Posterior cingulate gyrus (tissue), 11 donors: ENCODE data around the gene CDK6.
"Not testable (repeated sequence)": the region's sequence is repeated elsewhere in the genome, so short reads cannot be mapped to it uniquely, and the experiment has no call there.

Experiments used
- DNase-seq, 10 donors: peaks; one replicate each; pipeline versions ENCODE4 v3.0.0 to v3.0.0-alpha.2; 2020 to 2021; ENCODE audit warnings: mixed read lengths in 3 of 10
- intact Hi-C: fragments of 100-400 bp; cut with DNase I; formaldehyde crosslinking; loops from one replicate; pipeline ENCODE4 v1.15.1; 2023

Gene CDK6

GRCh38 chr7:92836489-92836999 lies at the start of gene CDK6:
TSS of gene CDK6 (minus strand) at chr7:92836573. CDS start at chr7:92833323, 3,250 bp downstream.
- DNase-seq, result peak in 8 of 10 donors; percentile 11 to 82 (median 26)
- intact Hi-C loops, result loop anchor here (10.0 kb wide), 1 partner anchor 218 kb away; no protein-coding TSS in a partner anchor

- intact Hi-C loops, result not testable (repeated sequence)
Observed at GRCh38 chr7:92886039-92886438, 49.7 kb upstream of the CDK6 start.

GRCh38 chr7:92884218-92884617 lies 47.8 kb upstream of the CDK6 start:
- DNase-seq, result no peak
- intact Hi-C loops, result no loop called here

More at GRCh38 chr7:92886039-92886438, 49.7 kb upstream of the CDK6 start:
- not testable (repeated sequence) for DNase-seq

- intact Hi-C loops, result no loop called here
- DNase-seq, result no peak
Observed at GRCh38 chr7:92882760-92883159, 46.4 kb upstream of the CDK6 start.

GRCh38 chr7:92881091-92881485 lies 44.7 kb upstream of the CDK6 start:
- intact Hi-C loops, result loop anchor here (2.0 kb wide), 1 partner anchor 260 kb away; no protein-coding TSS in a partner anchor
- peak in 2 of 10 donors; percentile 54 to 67 for DNase-seq

GRCh38 chr7:92880212-92881090 lies 44.1 kb upstream of the CDK6 start:
- intact Hi-C loops, result loop anchor here (2.0 kb wide), 1 partner anchor 260 kb away; no protein-coding TSS in a partner anchor
- DNase-seq, result peak in 2 of 10 donors; percentile 14 to 44

GRCh38 chr7:92877367-92877766 lies 41.0 kb upstream of the CDK6 start:
- DNase-seq, result no peak
- intact Hi-C loops, result no loop called here

- intact Hi-C loops, result no loop called here
- DNase-seq, result no peak
Observed at GRCh38 chr7:92876836-92877235, 40.5 kb upstream of the CDK6 start.

- intact Hi-C loops, result no loop called here
- DNase-seq, result peak in 1 of 10 donors; percentile 20
Observed at GRCh38 chr7:92875719-92876118, 39.3 kb upstream of the CDK6 start.

- intact Hi-C loops, result no loop called here
- no peak for DNase-seq
Observed at GRCh38 chr7:92875173-92875572, 38.8 kb upstream of the CDK6 start.

- DNase-seq, result no peak
- intact Hi-C loops, result no loop called here
Observed at GRCh38 chr7:92874567-92874966, 38.2 kb upstream of the CDK6 start.

- no peak for DNase-seq
- intact Hi-C loops, result no loop called here
Observed at GRCh38 chr7:92873776-92874175, 37.4 kb upstream of the CDK6 start.

- intact Hi-C loops, result no loop called here
- no peak for DNase-seq
Observed at GRCh38 chr7:92872701-92873100, 36.3 kb upstream of the CDK6 start.

GRCh38 chr7:92868683-92869293 lies 32.4 kb upstream of the CDK6 start:
- no peak for DNase-seq
- intact Hi-C loops, result no loop called here

- intact Hi-C loops, DNase-seq: not testable (repeated sequence)
Observed at GRCh38 chr7:92864169-92864568, 27.8 kb upstream of the CDK6 start.

GRCh38 chr7:92856436-92856835 lies 20.1 kb upstream of the CDK6 start:
- intact Hi-C loops, result no loop called here

GRCh38 chr7:92854501-92855238 lies 18.3 kb upstream of the CDK6 start:
- DNase-seq, result peak in 1 of 10 donors; percentile 35
- intact Hi-C loops, result no loop called here

More at GRCh38 chr7:92856436-92856835, 20.1 kb upstream of the CDK6 start:
- DNase-seq, result no peak

GRCh38 chr7:92851732-92852131 lies 15.4 kb upstream of the CDK6 start:
- intact Hi-C loops, result no loop called here
- no peak for DNase-seq

GRCh38 chr7:92850516-92850915 lies 14.1 kb upstream of the CDK6 start:
- no peak for DNase-seq
- intact Hi-C loops, result no loop called here

- intact Hi-C loops, result no loop called here
- DNase-seq, result no peak
Observed at GRCh38 chr7:92849322-92849721, 12.9 kb upstream of the CDK6 start.

GRCh38 chr7:92848851-92849250 lies 12.5 kb upstream of the CDK6 start:
- no peak for DNase-seq
- intact Hi-C loops, result no loop called here
